Kidney epithelial cell (primary cell): ENCODE results near the gene PNPLA2. TPM values are rescaled to one million over a fixed set of nuclear protein-coding genes. Genes with fewer than 3 reads are reported as not detected.

Experiments used
- DNase-seq: peaks from one replicate; pipeline ENCODE4 v3.0.0-alpha.2; 2010; ENCODE audit warnings: low read depth
- H3K27me3 ChIP-seq: 2 replicates; pipeline ENCODE4 v1.6.0; 2011; ENCODE audit warnings: low read length; ENCODE audit not compliant: control insufficient read depth, insufficient read depth
- H3K36me3 ChIP-seq: 2 replicates; pipeline ENCODE4 v1.5.1; 2011; ENCODE audit warnings: low read length; ENCODE audit not compliant: control insufficient read depth, insufficient read depth
- H3K4me3 ChIP-seq: 2 replicates; pipeline ENCODE4 v1.5.1; 2011; ENCODE audit warnings: low read depth, mild to moderate bottlenecking, control low read depth, low read length
- CTCF ChIP-seq: IDR thresholded peaks from 2 replicates; pipeline ENCODE4 v1.5.1; 2011; ENCODE audit warnings: mild to moderate bottlenecking, moderate library complexity, low read length, control low read depth, inconsistent platforms; ENCODE audit not compliant: insufficient read depth, poor library complexity, severe bottlenecking
- total RNA-seq: library from RNA; depleted of rRNA; stranded (reverse); fragments of >200 nt; gene quantifications from 2 replicates; pipeline ENCODE4 v1.2.3, GENCODE V29; 2015

Gene PNPLA2
- total RNA-seq, 1 donor from 2014 or later: 27.5 TPM

DNA sequence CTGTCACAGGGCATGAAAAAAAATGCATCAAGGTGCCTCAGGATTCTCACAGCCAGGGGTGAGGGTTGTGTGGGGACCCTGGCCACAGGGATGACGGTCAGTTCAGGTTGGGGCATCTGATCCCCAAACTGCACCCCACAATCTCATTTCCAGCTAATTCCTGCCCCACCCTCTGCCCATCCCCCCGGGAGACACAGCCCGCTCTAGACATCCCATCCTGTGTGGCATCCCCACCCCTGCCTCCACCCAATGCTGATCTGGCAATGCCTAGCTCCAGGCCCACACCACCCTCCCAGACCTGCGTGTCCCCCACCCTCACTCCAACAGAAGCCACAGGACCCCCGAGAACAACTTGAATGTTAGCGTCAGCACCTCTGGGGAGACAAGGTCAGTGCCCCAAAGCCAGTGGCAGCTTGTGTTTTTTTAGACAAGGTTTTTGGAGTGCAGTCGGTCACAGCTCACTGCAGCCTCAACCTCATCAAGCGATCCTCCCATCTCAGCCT is 49.2 kb downstream of the PNPLA2 start:
- Histone ChIP-seq H3K4me3 (no peak overlapping the region), H3K36me3 (no peaks in the 10 kb centered on the region), H3K27me3 (no peaks in the 10 kb centered on the region)
- no peak for TF ChIP-seq CTCF
- DNase-seq: no peak

GRCh38 chr11:868394-868793 is 49.7 kb downstream of the PNPLA2 start:
- Histone ChIP-seq H3K4me3 (no peak overlapping the region), H3K36me3 (no peaks in the 10 kb centered on the region), H3K27me3 (no peaks in the 10 kb centered on the region)
- no peak for DNase-seq
- no peak for TF ChIP-seq CTCF

DNA sequence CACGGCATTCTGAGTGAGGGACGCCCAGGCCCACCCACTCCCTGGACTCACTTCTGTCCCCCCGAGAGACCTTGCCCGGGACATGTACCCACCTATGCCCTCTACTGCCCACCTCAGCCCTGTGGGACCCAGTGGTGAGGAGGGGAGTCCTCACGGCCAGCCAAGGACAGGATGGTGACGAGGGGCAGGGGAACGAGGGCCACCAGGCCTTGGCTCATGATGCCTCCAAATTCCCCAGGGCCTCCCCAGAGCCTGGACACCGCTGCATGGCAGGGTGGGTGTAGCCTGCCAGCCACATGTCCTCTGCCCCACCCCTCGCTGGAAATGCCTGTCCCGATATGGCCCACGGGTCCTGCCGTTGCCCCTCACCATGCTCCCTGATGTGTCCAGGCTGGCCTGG is 50.1 kb downstream of the PNPLA2 start:
- no peak for TF ChIP-seq CTCF
- no peak for DNase-seq
- Histone ChIP-seq H3K27me3 (no peaks in the 10 kb centered on the region), H3K4me3 (no peak overlapping the region), H3K36me3 (no peaks in the 10 kb centered on the region)

DNA sequence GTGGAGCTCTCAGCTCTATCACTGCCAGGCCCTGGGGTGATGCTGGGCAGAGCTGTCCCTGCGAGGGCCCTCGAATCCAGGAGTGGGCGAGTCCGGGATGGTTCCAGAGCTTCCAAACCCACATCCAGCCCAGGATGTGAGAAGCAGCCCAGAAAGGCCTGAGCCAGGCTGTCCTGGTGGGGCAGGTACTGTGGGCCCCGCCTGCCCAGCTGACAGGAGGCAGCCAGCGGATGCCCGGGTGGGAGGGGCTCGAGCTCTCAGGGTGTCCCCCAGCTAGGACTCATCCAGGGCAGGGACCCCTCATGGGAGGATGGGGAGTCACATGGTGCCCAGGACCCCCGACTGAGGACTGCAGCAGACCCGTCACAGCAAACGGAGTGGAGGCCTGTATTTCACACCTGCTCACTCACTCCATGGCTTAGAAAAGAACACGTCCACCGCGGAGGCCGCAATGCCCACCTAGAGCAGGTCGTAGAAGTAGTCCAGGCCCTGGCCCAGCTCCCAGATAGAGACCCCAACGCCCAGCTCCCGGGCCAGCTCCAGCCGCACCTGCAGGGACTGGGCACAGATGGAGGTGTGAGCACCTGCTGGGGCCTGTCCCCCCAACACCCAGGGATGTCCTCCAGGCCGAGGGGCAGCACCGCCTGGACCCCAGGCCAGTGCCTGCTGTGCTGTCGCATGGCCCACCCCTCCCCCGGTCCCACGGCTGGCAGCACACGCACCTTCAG is 50.8 kb downstream of the PNPLA2 start:
- TF ChIP-seq CTCF: no peak
- Histone ChIP-seq H3K27me3 (no peaks in the 10 kb centered on the region), H3K36me3 (no peaks in the 10 kb centered on the region), H3K4me3 (no peak overlapping the region)
- no peak for DNase-seq

- Histone ChIP-seq H3K27me3 (no peaks in the 10 kb centered on the region), H3K4me3 (no peak overlapping the region), H3K36me3 (no peaks in the 10 kb centered on the region)
- DNase-seq: no peak
- TF ChIP-seq CTCF: peak; percentile 44
Observed at GRCh38 chr11:870127-870413, 51.4 kb downstream of the PNPLA2 start.

DNA sequence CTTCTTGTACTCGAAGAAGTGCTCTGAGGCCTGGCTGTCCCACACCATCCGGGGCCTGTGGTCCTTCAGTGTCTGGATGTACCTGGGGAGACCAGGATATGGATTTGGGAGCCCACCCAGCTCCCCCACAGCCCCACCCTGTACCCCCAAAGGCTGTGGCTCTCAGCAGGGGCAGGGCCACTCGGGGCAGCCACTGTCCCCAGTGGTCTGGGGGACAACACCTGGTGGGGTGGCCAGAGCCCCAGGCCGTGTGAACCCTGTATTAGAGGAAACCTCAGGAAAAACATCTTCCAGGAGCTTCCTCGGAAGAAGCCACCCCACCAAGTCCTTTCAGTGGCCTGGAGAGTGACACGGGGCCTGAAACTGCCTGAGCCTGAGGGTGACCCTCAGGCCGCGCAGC is 51.7 kb downstream of the PNPLA2 start:
- TF ChIP-seq CTCF: no peak
- no peaks in the 10 kb centered on the region for H3K36me3 ChIP-seq
- DNase-seq: no peak
- H3K4me3 ChIP-seq: no peak overlapping the region
- no peaks in the 10 kb centered on the region for H3K27me3 ChIP-seq
